ENCODE measurements around the gene ATP11B.

- TF ChIP-seq ATF6 (CRISPR knock-in tag; IDR thresholded peaks at IDR 0.05) (no peak), MAFK (IDR thresholded peaks at IDR 0.05; ENCODE audit: low read length) (no peak), RFX7 (CRISPR knock-in tag; IDR thresholded peaks at IDR 0.05) (no peak), EP300 (IDR thresholded peaks at IDR 0.05; ENCODE audit: low read length) (no peak), KDM1A (IDR thresholded peaks at IDR 0.05) (no peak), FOXK1 (CRISPR knock-in tag; IDR thresholded peaks at IDR 0.05; ENCODE audit: borderline replicate concordance) (no peak), MAX (CRISPR knock-in tag; IDR thresholded peaks at IDR 0.05) (no peak), SREBF2 (CRISPR knock-in tag; IDR thresholded peaks at IDR 0.05) (no peak), BCOR (IDR thresholded peaks at IDR 0.05) (no peak), CTCF (IDR thresholded peaks at IDR 0.05 in 2 of 3, conservative IDR thresholded peaks at IDR 0.05 in 1 of 3; ENCODE audit: insufficient read depth in 2 of 3, low read depth in 1 of 3, low read length in 3 of 3) (no peak), ZNF699 (CRISPR knock-in tag; IDR thresholded peaks at IDR 0.05; ENCODE audit: insufficient replicate concordance) (no peak)
Measured at GRCh38 chr3:182755712-182756111, 37.6 kb upstream of the ATP11B start.
